NCI-H187 (cell line): ENCODE measurements around the gene FSTL4.

Experiments used
- DNase-seq, 2 experiments: peaks; one replicate each; lab custom pipeline; 2025; lab: John Stamatoyannopoulos, UW

Gene FSTL4

DNA sequence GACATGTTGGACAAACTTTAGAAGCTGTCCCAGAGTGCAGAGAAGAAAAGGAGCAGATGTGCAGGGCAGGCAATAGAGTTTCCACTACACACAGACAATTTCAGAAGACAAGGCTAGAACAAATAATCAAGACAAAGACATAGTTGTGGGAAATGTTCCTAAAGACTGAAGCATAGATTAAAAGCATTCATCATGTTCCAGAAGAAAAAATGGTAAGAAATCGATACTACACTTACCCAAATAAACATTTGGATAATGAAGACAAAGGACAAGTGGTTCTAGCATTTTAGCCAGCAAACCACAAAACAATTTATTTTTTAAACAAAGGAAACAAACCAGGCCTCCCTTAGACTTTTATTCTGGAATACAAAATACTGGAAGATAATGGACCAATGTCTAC, 97.9 kb downstream of the FSTL4 start:
- DNase-seq: no peak

GRCh38 chr5:133512896-133513295, 99.4 kb downstream of the FSTL4 start:
- no peak for DNase-seq

DNA sequence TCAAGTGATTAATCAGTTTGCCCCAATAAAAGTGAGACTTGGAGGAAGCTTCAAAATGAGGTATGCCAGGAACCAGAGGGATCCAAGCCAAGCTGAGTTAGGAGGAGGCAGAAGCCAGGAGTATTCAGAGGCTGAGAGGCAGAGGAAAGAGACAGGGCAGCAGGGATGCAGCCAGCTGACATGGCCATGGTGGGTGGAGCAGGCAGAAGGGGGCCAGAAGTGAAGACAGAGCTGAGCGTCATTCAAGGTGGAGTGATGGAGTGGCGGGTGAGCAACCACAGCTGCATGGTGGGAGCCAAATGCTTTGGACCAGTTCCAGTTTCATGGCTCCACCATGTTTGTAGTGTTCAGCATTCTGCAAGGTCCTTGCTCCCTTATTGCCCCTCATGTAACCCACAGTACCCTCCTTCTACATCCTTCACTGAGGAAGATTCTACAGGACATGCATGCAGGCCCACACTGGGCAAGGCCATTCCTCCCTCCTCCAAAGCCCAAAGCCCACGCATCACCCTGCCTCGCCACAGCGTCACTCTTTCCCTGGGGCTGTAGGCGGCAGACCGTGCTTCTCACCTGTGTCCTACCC, 100.6 kb downstream of the FSTL4 start:
- no peak for DNase-seq

- DNase-seq: no peak
These were observed 101.6 kb downstream of the FSTL4 start for GRCh38 chr5:133510634-133511262.

DNA sequence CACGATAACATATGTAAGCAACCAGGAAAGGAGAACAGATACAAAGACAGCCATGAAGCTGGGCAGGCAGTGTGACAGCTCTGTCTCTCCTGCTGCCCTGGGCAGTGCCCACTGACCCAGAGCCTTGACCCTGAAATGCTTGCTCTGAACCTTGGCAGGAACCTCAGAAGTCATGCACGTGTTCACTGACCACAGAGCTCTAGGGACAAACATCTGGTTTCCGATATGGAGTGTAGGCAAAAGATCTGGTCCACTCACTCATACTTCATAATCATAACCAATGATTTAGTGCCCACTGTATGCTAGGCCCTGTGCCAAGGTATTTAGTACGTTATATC, 102.6 kb downstream of the FSTL4 start:
- DNase-seq: no peak

DNA sequence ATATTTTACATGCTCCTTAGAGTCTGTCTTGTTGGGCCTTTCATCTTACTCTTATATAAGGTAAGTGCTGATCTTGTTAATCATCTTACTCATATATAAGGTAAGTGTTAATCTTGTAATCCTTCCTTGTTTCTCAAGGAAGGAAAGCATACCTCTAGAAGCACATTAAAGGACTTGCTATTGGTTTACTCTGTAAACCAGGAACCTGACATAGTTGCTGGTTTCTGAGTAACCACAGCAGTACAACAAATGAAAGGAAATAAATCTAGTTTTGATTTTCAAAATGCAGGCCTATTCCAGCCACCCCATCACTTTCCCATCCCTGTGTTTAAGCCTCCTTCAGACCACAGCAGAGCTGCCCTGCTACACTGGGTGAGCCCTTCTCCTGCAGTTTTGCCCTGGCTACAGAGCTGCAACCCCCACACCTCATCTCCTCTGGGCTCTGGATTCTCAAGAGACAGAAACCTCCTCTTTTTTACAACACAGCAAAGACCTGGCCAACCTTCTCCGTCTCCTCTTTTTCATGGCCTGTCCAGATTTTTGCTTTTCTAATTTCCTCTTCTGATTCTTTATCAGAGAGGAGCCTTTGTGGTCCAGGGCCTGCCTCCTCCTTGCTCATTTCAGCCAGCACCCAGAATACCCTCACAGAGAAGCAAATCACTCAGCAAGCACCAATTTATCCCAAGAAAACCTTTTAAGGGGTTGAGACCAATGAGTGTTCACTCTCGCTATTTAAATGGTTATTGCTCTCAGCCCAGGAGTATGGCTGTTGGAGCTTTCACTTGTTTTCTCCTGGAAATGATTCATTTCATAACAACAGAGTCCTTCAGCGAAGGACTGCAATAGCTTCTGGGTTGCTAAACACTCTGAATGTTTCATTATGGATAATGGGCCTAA, 103.2 kb downstream of the FSTL4 start:
- no peak for DNase-seq

DNA sequence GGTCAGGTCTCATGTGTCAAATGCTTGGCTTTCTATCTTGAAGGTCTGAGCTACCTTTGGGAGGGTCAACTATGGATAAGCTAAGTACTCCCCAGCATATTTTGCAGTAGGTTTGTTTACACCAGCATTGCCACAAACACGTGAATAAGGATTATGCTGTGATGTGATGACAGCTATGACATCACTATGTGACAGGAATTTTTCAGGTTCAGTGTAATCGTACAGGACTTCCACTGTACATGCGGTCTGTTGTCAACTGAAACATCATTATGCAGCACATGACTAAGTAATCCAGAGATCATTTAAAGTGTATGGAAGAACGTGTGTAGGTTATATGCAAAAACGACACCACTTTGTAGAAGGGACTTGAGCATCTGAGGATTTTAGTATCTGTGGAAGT, 104.0 kb downstream of the FSTL4 start:
- no peak for DNase-seq

DNA sequence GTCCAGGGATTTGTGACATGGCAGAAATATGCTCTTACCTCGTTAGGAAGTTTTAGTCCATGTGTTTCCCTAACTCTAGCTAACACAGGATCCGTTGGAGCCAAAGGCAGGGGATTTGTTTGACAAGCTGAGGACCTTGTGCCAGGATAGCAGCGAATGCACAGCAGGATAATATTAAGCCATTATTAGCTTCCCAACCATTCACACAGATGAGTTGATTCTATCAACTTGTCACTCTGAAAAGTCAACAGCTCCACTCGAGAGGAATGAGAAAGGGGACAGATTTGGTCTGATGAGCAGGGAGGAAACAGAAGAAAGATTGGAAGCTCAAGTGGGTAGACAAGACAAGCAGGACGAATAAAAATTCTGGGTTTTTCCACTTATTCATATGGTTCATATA, 106.2 kb downstream of the FSTL4 start:
- no peak for DNase-seq

DNA sequence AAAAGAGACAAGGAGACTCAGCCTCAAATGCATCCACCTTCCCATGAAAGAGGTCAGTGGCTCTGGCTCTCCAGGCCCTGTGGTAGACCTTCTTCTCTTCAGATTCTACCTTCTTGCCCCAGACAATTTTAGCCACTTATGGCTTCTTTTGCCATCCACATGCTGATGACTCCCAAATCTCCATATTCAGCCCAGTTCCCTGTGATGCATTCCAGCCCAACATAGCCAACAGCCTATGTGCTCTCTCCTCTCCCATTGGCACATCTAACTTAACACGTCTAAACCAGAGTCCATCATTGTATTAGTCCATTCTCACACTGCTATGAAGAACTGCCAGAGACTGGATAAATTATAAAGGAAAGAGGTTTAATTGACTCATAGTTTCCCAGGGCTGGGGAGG, 108.8 kb downstream of the FSTL4 start:
- DNase-seq: no peak

GRCh38 chr5:133499895-133500294, 112.4 kb downstream of the FSTL4 start:
- peak in 1 of 2 experiments; percentile 27 for DNase-seq

DNA sequence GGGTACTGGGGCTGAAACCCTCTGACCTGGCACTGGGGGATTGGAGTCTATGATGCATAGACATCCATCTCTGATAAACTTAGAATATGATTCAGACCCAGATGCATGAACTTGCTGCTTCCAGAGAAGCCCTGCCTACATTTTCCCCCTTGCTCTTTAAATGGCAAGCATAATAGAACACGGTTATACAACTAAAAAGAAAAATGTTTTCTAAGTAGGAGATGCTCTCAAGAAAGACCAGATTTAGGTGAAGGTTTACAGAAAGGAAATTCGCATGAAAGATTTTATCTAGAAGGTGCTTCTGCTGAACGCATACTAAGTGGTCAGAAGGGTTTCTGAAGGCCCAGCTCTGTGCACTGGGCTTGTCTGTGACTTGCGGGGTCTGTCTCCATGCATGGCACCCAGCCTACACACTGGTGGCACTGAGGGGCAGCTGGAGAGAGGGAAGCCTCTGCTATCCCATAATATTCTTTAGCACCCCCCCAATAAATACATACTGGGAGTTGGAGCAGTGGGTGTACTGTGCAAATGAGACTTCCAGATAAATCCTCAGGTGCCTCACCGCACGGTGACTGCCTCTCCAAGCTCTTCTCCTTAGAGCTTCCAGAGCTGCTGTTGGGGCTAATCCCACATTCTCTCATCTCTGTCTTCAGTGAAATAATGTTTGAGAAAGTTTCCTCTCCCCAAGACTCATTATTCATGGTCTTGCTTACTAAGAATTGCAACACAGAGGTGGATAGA, 114.6 kb downstream of the FSTL4 start:
- DNase-seq: no peak

GRCh38 chr5:133496631-133497030, 115.7 kb downstream of the FSTL4 start:
- DNase-seq: no peak

DNA sequence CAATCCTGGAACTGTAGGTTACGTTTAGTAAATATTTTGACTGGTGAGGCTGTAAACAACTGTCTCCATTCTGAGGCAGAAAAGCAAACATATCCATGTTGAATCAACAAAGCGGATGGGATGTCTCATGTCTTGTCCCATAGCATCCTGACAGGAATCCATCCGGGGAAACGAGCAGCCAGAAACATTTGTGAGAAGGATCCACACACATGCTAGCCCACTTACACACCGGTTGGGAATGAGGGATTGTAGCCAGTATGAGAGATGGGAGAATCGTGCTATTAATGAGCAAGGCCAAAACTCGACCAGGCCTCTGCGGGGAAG, 117.5 kb downstream of the FSTL4 start:
- DNase-seq: no peak

- DNase-seq: no peak
These were observed 118.0 kb downstream of the FSTL4 start for GRCh38 chr5:133494232-133494922.

DNA sequence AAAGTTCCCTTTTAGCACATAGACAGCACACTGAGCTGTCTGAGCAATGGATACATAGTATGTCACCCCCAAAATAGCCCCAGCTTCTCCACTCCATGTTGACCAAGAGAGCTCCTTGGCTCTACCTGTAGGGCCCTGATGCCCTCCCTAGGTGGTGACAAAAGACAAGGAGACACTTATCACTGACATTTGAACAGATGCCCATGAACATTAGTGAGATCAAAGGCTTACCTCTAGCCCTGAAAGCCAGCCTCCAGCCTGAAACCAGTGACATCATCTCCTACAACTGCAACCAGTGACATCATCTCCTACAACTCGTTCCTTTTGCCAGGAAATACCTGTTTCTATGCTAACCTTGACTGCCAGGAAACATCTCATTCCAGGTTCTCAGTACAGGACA, 122.7 kb downstream of the FSTL4 start:
- no peak for DNase-seq

DNA sequence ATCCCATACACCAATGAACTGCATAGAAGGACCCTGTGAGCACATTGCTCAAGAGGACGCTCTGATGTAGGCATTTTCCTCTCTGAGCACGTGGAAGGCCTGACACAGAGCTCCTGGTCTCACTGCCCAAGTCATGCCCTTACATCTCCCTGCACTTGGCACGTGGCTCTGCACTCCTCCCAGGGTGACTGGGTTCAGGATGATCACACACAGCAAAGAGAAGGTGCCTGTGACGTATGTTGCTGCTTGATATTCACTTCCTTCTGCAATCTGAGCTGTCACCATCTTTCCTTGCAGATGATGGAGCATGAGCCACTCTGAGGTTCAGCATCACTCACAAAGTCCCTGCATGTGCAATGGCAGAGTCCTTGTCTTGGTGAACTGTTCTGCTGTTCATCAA, 125.2 kb downstream of the FSTL4 start:
- DNase-seq: no peak

- DNase-seq: no peak
These were observed 126.9 kb downstream of the FSTL4 start for GRCh38 chr5:133485468-133485867.

- no peak for DNase-seq
These were observed 128.8 kb downstream of the FSTL4 start for GRCh38 chr5:133483406-133484090.

DNA sequence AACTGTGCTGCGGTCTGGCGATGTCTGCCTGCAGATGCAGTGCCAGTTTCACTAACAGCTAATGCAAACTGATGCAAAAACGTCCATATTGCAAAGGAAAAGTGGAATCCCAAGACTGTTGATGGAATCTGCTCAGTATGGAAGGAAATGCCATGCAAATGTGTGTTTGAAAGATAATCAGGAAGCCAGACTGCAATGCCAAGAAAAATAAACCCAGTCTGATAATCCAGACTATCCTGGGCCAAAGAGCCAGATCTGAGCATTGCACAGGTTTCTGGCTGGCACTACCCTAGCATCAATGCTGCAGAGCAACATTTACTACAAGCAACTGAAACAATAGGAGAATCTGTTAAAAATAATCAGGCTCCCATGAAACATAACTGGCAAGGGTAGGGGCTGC, 130.3 kb downstream of the FSTL4 start:
- DNase-seq: no peak

DNA sequence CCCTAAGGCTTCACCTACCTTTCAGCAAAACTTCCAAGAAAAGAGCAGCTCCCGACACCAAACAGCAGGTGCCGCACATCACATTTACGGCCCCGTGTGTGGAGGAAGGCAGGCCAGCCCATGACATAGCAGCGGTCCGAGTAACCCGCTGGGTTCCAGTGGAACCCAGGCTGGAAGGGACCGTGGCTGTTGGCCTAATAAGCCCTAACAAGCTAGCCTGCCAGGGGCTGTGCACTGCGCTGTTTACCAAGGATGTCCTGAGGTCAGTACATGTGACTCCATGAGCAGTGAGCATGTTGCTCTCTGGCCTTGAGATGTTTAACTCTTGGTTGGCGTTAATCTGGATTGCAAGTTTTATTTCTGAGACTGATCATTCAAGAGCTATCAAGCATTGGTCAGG, 131.5 kb downstream of the FSTL4 start:
- DNase-seq: no peak

DNA sequence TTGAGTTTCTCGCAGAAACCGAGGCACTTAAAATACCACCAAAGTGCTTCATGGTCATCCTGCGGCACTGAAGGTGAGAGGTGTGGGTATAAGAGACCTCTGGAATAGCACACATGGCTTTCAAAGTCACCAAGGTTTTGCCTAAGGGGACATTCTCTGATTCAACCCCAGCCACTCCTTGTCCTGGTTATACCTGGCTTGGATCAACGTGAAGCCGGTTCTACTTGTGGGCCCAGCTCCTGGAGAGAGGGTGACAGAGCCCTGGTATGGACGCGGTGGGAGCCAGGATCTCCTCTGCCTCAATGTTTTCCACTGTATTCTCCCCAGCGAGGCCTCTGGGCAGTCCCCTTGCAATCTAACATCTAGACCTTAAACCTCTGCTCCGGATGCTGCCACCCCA, 132.0 kb downstream of the FSTL4 start:
- DNase-seq: no peak
